GM12891 (cell line): Measurements from ENCODE around the gene RBM46.

Experiments used
- POLR2AphosphoS5 ChIP-seq: IDR thresholded peaks from 2 replicates; pipeline ENCODE4 v1.6.1; 2011; ENCODE audit warnings: low read depth, low read length, control low read depth
- POU2F2 ChIP-seq: IDR thresholded peaks from 2 replicates; pipeline ENCODE4 v1.6.1; 2011; ENCODE audit warnings: low read depth, mild to moderate bottlenecking, control low read depth, low read length, moderate library complexity
- TAF1 ChIP-seq: IDR thresholded peaks from 2 replicates; pipeline ENCODE4 v1.6.1; 2011; ENCODE audit warnings: low read depth, low read length, control low read depth

- TF ChIP-seq POLR2AphosphoS5 (no peak), POU2F2 (no peak), TAF1 (no peak)
These were observed 87.5 kb downstream of the RBM46 start for GRCh38 chr4:154868414-154869194.
